HG03139 (cell line): ENCODE results near the gene TMEM88.

Source experiments
- ATAC-seq: cut with Tn5 transposase; IDR thresholded peaks from one replicate; pipeline ENCODE4 v1.9.1; 2021; ENCODE audit not compliant: unreplicated experiment

TMEM88 gene

DNA sequence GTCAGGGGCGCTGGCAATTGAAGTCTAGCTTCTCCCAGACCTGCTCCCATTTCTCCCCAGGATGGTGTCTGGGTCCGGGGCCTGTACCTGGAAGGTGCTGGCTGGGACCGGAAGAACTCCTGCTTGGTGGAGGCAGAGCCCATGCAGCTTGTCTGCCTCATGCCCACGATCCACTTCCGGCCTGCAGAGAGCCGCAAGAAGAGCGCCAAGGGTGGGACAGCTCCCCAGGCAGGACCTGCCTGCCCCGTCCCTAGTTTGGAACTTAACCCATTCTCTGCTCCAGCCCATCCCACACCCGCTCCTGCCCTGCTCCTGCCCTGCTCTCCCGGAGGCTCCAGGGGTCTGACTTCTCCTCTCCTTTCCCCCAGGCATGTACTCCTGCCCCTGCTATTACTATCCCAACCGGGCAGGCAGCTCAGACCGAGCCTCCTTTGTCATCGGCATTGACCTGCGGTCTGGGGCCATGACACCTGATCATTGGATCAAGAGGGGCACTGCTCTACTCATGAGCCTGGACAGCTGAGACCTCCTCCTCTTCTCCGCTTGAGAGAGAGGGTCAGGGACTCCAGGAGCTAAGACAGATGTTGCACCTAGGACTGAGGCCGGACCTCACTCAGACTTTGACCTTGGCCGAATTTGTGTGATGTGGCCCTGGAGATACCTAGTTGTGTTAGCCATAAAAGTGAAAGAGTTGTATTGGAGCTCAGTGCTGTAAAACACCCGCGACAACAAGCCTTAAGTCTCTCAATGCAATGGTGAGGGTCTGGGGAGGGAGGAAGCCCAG lies 21.7 kb upstream of the TMEM88 start:
- no peak for ATAC-seq

DNA sequence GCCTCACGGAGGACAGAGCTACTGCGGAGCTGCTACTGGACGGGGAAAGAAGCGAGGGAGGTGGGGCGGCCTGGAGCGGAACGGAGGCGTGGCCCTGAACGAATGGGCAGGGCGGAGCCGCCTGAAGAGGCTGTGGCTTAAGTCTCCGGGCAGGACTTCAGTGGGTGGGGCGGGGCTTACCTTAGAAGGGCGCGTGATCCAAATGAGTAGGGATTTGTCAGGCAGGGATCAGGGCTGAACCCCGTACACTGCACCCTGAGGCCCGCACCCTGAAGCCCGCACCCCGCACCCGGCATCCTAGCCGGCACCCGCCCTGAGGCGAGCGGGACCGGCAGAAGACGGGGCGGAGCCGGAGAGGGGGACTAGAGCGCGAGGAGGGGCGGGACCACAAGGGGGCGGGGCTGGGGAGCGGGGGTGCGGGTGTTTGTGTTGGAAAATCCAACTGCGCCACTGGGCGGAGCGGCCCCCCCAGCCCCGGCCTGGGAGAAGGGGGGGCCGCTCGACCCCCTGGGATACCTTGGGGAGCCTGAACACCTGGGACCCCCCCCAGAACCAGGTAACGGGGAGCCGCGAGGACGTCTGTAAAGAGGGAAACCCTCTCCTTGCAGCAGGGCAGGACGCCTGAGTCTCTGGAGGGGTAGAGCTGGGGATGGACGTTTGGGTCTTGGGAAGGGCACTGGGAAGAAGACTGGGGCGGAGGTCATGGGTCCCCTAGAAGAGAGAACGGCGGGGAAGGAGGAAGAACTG lies 20.9 kb upstream of the TMEM88 start, which contains the start of gene KDM6B:
TSS of gene KDM6B (plus strand) at position 423 of the 747 bp plus-strand sequence. CDS start 11,338 bp downstream, outside the sequence.
- ATAC-seq = no peak

DNA sequence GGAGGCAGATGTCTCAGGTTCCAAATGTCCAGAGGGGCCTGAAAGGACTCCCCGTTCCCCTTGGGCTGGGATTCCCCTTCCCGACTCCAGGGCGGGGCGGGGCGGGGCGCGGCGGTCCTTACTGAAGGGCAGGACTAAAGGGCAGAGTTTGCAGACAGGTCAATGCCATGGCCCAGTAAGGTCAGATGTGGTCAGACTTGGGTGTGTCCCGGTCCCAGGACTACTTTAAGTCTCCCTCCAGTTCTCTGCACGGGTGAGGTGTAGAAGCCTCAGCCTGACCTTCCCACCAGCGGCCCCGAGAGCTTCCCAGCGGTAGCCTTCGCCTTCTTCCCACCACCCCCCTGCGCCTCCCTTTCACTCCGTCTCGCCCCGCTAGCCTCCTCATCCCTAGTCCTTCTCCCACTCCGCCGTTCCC lies 20.3 kb upstream of the TMEM88 start:
- ATAC-seq = no peak

DNA sequence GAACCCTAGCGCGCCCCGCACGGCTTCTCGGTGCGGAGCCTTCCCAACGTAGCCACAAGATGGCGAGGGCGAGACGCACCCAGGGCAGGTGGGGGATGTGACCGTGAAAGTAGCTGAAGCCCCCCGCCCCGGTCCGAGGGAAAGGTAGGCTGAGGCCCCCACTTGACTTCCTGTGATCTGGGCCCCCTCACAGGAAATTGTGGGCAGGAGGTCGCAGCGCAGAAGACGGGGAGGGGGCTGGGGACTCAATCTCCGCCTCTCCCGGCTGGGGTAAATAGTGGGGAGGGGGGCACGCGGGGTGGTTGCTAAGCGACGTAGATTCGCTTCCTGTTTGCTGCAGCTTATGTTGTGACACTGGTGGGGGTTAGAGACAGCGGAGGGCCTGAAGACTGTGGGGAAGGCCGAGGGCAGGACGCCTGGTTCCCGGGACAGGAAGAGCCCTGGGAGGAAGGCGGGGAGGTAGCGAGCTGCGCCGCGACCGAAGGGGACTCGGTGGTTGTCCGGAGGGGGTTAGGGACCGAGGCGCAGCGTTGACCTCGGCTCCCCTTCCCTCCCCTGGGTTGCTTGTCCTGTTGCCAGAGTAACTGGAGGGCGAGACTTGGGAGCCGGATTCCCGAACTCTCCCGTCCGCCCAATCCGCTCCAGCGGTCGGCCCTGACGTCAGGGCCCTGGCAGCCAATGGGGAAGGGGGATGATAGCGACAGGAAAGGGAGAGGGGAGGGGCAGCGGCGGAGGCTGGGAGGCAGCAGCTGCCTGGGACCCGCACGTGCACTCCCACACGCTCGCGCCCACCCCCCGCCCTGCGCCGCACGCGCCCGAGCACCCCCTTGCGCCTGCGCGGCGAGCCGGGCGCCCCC lies 19.7 kb upstream of the TMEM88 start:
- ATAC-seq = peak; percentile 42

DNA sequence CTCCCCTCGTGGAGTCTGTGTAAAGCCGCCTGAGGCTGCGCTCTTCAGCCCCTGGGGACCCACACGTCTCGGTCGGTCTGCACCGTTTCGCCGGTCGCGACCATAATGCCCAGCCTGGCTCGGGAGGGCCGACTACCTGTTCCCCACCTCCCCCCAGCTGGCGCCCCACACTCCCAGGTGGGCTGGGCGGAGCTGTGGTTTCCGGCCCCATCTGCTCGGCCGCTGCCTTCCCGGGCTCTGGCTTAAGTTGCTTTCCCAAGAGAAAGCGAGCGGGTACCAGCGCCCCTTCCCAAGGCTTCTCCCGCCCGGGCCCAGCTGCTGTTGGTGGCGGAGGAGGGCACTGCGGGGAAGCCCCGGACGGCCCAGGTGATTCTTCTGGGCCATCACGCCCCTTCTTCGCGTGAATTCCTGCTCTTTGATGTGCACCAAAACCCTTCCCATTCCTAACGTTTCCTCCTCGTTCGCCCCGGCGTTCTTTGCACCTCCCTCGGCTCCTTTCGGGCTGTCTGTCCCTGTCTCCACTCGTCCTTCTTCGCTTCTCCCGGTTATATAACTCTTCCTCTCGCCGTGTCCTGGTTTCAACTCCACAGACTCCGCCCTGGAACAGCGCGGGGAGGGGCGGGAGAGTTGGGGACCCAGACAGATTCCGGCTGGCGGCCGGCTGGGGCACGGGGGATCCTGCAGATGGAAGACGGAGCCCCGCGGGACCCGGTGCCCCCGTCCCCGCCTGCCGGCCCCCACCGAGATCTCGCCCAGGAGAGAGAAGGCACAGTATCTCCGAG lies 18.9 kb upstream of the TMEM88 start:
- peak; percentile 30 for ATAC-seq

DNA sequence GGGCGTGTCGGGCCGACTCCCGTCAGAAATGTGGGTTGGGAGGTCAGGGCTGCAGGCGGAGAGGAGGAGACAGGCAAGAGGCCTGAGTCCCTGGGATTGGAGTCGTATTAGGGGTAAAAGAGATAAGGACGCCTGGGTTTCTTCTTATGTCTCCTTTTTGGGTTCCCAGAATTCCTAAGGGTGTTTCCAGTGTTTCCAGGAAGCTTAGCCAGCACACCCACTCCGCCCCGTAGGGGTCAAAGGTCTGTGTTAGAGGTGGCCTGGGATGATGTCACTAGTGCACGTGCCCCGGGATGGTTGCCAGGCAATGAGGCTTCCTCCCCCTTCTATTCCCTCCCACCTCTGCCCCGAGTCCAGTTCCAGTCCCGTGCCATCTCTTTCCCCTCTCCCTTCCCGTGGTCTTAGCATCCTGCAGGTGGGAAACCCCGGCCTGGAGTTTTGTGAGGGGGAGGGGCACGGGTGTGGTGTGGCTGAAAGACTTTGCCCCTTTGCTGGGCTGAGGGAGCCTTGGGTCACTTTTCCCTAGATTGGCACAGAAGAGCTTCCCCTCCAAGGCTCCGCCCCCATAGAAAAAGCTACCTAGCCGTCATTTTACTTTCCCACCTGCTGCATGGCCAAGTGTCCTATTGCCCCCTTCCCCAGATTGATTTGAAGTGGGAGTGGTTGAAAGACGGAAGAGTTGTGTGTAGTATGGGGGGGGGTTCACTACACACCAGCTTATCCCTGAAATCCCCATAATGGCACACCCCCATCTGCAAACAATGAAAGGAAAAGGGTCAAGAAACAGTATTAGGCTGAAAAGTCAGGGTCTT lies 18.1 kb upstream of the TMEM88 start:
- no peak for ATAC-seq

DNA sequence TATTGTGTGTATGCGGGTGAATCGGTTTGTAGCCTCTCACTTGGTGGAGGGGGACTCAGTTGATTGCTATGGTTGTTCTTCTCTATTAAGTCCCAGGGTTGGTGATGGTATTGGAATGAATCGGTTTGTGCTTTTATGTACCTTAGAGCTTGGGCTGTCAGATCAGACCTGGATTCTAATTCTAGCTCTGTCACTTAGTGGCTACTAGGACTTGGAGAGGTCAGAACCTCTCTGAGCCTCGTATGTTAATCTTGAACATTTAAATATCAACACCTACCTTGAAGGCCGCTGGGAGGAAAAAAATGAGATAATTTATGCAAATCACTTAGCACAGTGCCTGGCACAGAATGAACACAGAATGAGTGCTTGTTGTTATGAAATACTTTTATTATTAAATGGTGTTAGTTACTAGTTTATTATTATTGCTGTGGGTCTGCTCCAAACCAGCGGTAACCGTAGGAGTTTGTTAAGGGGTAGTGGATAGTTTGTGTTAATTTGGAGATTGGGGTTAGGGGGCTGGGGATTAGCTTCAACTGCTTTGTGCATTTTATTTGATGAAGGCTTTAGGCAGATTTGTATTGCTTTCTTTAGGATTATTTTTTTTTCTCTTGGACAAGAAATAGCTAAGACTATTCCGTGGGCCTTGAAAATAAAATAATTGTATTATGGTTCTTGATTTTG lies 17.3 kb upstream of the TMEM88 start:
- no peak for ATAC-seq

DNA sequence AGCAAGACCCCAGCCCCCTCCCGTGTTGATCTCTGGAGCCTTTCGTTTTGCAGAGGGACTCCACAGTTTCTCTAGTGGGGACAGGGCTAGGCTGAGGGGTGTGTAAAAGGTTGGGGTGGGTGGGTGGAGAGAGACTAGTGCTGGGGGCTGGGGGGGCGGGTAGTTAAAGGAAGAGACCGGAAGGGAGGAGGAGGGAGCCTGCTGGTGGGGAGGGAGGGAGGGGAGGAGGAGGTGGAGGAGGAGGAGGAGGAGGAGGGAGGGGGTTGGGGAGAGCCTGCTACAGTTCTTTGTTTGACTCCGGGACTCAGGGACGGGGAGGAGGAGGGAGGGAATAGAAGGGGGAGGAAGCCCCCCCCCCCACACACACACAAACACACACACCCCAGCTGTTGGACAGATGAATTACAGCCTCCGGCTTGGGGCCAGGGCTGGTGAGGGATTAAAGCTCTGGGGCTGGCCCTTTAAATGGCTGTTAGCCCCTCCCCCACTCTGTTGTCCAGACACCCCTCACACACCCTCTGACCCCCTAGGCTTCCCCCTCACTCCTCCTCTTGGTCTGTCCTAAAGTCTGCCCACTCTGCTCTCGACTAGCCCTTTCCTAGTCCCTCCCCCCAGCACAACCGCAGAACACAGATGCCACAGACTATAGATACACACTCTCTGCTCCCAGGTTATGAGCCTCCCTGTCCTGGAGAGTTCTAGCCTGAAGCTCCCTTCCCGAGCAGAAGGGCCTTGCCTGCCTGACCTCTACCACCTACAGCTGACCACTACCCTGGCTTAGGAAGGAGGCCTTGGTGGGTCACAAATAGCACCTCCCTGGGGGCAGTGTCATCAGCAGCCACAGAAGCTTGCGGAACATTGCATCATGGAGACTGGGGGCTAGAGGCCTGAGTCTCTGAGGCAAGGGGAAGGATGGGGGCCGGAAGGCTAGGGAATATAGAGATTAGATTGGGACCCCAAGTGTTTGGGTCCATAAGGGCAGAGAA lies 16.5 kb upstream of the TMEM88 start:
- no peak for ATAC-seq

DNA sequence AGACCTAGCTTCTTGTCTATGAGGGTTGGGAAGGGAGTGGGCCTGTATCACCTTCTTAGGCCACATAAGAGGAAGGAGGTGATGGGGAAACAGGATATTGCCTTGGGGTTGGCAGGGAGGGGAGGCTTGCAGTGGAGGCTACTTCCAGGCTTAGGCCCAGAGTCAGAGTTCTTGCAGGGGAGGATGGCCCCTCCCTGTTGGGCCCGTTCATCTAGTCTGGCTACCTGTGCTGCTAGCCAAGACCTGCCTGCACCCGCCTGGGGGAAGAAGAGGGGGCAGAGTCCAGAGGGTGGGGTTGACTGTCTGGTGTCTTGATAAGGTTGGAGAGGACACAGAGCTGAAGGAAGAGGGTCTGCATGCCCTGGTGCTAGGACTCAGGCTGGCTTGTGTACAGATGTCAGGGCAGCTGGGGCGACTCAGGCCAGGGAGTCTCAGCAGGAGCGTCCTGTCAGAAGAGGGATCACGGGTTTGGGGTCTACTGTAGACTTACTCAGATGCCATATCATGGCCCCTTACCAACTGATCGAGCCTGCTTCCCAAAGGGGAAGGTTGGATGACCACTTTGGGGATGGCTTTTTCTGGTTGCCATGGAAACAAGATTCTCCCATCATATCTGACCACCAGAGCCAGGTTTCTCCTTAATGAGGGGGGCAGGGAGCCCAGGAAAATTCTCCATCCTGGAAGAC lies 15.5 kb upstream of the TMEM88 start:
- ATAC-seq = no peak

DNA sequence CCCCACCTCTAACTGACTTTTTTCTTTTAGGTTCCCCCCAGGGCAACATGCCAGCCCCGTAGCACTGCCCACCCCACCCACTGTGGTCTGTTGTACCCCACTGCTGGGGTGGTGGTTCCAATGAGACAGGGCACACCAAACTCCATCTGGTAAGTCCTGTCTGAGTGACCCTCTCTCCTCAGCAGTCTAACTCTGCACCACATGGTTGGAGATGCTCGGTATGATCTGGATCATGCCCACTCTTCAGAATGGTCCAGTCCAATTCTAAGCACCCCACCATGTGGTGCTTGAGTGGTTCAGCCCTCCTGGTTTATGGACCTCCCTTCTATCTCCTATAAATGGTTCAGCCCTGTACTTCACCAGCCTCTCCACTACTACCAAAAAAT lies 15.0 kb upstream of the TMEM88 start:
- no peak for ATAC-seq

DNA sequence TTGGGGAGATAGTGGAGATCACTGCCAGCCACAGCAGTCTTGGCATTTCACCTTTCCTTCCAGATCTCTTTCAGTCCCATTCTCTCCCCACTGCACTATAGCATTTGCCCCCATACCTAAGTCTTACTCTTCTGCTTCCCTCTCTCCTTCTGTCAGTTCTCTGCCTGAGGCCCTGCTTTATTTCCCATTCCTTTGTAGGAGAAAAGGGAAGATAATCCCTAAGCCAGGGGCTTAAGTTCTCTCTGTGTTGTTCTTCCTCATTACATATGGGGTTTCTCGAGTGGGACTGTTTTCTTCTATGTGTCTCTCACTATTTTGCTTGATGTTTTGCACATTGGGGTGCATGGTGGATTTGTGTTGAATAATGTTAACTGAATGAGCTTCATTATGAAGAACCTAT lies 14.4 kb upstream of the TMEM88 start:
- no peak for ATAC-seq

DNA sequence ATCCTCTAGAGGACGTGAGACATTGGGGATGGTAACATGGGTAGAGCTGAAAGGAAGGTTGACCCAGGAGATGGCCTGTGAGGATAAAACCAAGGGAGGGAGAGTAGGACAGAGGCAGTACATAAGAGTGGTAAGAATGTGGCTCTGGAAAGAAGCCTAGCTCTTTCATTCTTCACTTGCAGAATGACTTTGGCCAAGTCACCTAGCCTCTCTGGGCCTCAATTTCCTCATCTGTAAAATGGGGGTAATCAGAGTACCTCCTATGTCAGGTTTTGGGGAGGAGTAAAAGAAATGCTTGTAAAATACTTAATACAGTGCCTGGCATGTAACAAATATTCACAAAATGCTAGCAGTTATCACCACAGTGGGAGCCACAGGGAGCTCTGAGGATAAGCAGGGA lies 14.0 kb upstream of the TMEM88 start:
- ATAC-seq = no peak

DNA sequence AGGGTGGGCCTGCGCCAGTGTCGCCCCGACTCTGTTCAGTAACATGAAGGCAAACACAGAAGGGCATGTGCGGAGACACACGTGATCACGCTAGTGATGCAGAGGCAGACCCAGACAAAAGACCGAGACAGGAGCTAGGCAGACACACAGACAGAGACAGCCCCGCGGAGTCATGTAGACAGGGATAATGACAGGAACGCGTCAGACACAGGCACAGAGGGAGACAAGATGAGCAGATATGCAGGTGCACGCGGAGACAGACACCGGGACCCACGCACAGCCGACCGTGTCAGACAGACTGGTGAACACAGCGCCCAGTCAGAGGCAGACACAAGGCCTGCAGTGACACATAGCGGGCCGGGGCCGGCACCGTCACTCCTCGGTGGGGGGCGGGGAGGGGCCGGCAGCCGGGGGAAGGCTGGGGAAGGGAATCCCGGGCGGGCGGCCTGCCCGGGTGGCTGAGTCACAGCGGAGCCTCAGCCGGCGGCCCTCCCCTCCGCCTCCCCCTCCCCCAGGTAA lies 13.4 kb upstream of the TMEM88 start:
- ATAC-seq = no peak

DNA sequence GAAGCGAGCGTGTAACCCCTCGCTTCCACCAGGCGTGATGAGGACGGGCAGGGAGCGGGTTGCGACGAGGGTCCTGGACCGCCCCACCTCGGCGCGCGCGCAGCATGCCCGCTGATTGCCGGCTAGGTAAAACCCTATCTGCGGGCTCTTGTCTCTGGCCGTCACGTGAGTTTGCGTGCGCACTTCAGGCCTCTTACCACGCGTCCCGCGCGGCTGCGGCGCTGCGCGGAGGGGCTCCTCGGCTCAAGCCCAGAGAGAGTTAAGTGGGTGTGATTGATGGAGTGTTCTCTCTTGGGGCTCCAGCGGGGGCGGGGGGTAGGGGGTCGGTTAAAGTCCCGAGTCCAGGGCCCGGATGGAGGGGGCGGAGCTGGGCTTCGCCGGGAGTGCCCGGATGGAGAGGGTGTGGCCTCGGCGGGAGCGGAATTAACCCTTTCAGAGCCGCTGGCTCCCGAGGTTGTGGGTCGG lies 12.9 kb upstream of the TMEM88 start:
- ATAC-seq = no peak

DNA sequence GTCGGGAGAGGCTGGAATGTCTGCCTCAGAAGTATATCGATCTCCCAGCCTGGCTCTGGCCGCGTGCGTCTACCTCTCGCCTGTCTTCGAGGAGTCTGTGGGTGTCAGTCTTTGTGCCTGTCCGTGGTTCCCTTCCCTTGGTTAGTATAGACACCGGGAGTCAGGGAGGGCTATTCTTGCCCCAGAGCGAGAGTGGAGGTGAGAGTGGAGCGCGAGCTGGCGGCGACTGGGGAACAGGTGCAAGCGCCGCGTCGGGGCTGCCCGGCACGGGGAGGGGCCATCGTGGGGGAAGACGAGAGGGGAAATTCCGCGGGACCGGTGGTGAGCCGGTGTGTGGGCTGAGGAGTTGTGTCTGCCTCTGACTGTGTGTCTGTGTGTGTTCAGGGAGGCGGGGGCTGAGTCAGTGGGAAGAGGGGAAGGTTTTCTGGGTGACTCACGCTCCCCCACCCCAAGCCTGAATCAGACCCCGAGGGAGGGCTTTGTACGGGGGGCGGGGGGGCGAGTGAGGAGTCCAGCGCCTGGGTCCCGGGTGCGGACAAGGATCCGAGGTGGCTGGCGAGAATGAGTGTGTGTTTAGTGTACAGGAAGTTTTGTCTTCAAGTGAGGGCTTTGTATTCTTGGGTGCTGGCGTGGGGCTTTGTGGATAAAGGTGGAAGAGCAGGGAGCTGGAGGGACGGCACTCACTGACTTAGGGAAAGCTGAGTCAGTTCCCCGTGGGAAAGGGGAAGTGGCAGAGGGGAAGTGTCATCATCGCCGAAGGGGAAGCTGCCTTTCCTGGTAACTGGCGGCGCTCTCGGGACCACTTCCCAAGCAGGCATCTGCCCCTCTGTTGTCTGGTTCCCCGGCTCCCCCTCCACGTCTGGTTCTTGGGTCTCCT lies 12.2 kb upstream of the TMEM88 start:
- no peak for ATAC-seq

DNA sequence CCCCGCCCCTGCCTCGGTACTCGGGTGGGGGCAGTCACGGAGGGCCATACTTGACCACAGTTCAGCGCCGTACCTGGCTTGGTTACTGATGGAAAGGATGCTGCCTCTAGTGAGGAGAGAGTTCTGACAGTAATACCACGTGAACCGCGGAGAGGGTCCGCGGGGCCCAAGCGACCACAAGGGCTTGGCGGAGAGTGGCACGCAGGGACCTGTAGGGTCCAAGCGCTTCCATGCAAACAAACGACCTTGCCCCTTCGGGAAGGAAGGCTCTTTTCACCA lies 11.7 kb upstream of the TMEM88 start:
- ATAC-seq = no peak
